Measurements from ENCODE around the gene DGKI.

Gene DGKI

DNA sequence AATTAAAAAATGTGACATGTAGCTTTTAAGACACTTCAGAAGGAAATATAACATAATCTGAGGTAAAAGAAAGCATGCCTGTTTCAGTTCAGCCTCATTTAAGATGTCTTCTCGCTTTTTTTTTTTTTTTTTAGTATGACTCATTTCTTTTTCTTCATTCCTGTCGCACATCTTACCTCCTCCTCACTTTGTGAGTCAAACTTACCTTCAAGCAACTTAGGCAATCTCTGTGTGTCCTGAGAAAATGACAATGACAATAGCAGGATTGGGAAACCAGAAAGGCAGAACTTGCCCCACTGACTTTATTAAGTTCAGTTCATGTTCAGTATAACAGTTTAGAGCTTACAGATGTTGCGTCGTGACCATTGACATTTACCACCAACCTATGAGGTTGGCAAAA is 511.0 kb downstream of the DGKI start:
- TF ChIP-seq MZF1 (tag by site-specific recombination; IDR thresholded peaks at IDR 0.05; ENCODE audit: borderline replicate concordance), result no peak
- TF ChIP-seq, protein P1, sequence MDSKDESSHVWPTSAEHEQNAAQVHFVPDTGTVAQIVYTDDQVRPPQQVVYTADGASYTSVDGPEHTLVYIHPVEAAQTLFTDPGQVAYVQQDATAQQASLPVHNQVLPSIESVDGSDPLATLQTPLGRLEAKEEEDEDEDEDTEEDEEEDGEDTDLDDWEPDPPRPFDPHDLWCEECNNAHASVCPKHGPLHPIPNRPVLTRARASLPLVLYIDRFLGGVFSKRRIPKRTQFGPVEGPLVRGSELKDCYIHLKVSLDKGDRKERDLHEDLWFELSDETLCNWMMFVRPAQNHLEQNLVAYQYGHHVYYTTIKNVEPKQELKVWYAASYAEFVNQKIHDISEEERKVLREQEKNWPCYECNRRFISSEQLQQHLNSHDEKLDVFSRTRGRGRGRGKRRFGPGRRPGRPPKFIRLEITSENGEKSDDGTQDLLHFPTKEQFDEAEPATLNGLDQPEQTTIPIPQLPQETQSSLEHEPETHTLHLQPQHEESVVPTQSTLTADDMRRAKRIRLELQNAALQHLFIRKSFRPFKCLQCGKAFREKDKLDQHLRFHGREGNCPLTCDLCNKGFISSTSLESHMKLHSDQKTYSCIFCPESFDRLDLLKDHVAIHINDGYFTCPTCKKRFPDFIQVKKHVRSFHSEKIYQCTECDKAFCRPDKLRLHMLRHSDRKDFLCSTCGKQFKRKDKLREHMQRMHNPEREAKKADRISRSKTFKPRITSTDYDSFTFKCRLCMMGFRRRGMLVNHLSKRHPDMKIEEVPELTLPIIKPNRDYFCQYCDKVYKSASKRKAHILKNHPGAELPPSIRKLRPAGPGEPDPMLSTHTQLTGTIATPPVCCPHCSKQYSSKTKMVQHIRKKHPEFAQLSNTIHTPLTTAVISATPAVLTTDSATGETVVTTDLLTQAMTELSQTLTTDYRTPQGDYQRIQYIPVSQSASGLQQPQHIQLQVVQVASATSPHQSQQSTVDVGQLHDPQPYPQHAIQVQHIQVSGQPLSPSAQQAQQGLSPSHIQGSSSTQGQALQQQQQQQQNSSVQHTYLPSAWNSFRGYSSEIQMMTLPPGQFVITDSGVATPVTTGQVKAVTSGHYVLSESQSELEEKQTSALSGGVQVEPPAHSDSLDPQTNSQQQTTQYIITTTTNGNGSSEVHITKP (tag by site-specific recombination; IDR thresholded peaks at IDR 0.05), result no peak
- TF ChIP-seq ZNF202 (tag by site-specific recombination; IDR thresholded peaks at IDR 0.05; ENCODE audit: borderline replicate concordance), result no peak
- no peak for TF ChIP-seq ZNF830 (tag by site-specific recombination; IDR thresholded peaks at IDR 0.05; ENCODE audit: low read depth)
- no peak for TF ChIP-seq YY2 (tag by site-specific recombination; IDR thresholded peaks at IDR 0.05)
- no peak for TF ChIP-seq ZNF184 (tag by site-specific recombination; IDR thresholded peaks at IDR 0.05)
- TF ChIP-seq ZNF677 (tag by site-specific recombination; IDR thresholded peaks at IDR 0.05), result no peak
- no peak for TF ChIP-seq KLF9 (tag by site-specific recombination; IDR thresholded peaks at IDR 0.05; ENCODE audit: low read depth)
- TF ChIP-seq ZNF521 (tag by site-specific recombination; IDR thresholded peaks at IDR 0.05), result no peak
- TF ChIP-seq ZNF621 (tag by site-specific recombination; IDR thresholded peaks at IDR 0.05), result no peak
- Histone ChIP-seq H3K9me3 (ENCODE audit: control insufficient read depth, insufficient read depth, low read depth, low read length) (no peaks in the 10 kb centered on the region), H3K27ac (ENCODE audit: extremely low read depth, low read depth, low read length) (no peak overlapping the region), H3K36me3 (ENCODE audit: control insufficient read depth in 2 of 2, insufficient read depth in 1 of 2, low read length in 2 of 2) (no peaks in the 10 kb centered on the region), H3K4me1 (ENCODE audit: control insufficient read depth, insufficient read depth, low read length) (no peaks in the 10 kb centered on the region), H3K4me3 (ENCODE audit: low read depth, low read length) (no peak overlapping the region)
- CTCF ChIA-PET, result interaction anchor here (0.6 to 0.7 kb wide), 3 partner anchors 19 to 672 kb away, joined by 4 read pairs; no protein-coding TSS in a partner anchor
- POLR2A ChIA-PET, result no interaction called here

DNA sequence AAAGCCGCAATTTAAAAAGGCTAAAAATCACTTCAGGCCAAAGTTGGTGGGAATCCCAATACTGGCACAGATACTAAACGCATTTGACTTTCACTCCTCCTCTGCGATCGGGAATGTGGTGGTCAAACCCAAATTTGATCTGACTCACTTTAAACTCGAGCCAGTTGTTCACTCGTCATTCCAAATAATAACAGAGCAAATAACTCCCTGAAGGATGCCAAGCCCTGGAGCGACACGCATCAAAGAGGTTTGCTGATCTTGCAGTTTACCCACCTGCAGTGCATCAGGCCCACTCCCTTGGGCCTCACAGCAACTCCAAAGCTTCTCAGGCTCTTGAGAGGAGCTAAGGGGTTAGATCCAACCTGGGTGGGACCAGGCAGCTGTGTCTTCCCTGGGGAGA is 515.4 kb downstream of the DGKI start:
- POLR2A ChIA-PET, result no interaction called here
- Histone ChIP-seq H3K4me3 (ENCODE audit: low read depth, low read length) (no peak overlapping the region), H3K9me3 (ENCODE audit: control insufficient read depth, insufficient read depth, low read depth, low read length) (no peaks in the 10 kb centered on the region), H3K36me3 (ENCODE audit: control insufficient read depth in 2 of 2, insufficient read depth in 1 of 2, low read length in 2 of 2) (no peaks in the 10 kb centered on the region), H3K27ac (ENCODE audit: extremely low read depth, low read depth, low read length) (no peak overlapping the region), H3K4me1 (ENCODE audit: control insufficient read depth, insufficient read depth, low read length) (no peaks in the 10 kb centered on the region)
- TF ChIP-seq ZBTB7A (tag by site-specific recombination; IDR thresholded peaks at IDR 0.05; ENCODE audit: low read depth), result no peak
- no peak for TF ChIP-seq ZNF341 (tag by site-specific recombination; IDR thresholded peaks at IDR 0.05; ENCODE audit: low read depth)
- no peak for TF ChIP-seq ZNF510 (tag by site-specific recombination; IDR thresholded peaks at IDR 0.05; ENCODE audit: insufficient replicate concordance)
- TF ChIP-seq GLIS1 (tag by site-specific recombination; IDR thresholded peaks at IDR 0.05), result no peak
- no peak for TF ChIP-seq ZNF558 (tag by site-specific recombination; IDR thresholded peaks at IDR 0.05)
- TF ChIP-seq, protein P2, sequence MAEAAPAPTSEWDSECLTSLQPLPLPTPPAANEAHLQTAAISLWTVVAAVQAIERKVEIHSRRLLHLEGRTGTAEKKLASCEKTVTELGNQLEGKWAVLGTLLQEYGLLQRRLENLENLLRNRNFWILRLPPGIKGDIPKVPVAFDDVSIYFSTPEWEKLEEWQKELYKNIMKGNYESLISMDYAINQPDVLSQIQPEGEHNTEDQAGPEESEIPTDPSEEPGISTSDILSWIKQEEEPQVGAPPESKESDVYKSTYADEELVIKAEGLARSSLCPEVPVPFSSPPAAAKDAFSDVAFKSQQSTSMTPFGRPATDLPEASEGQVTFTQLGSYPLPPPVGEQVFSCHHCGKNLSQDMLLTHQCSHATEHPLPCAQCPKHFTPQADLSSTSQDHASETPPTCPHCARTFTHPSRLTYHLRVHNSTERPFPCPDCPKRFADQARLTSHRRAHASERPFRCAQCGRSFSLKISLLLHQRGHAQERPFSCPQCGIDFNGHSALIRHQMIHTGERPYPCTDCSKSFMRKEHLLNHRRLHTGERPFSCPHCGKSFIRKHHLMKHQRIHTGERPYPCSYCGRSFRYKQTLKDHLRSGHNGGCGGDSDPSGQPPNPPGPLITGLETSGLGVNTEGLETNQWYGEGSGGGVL (tag by site-specific recombination; IDR thresholded peaks at IDR 0.05), result no peak
- TF ChIP-seq ZNF548 (tag by site-specific recombination; IDR thresholded peaks at IDR 0.05), result no peak
- TF ChIP-seq ZNF704 (tag by site-specific recombination; IDR thresholded peaks at IDR 0.05), result no peak
- TF ChIP-seq ZNF19 (tag by site-specific recombination; IDR thresholded peaks at IDR 0.05; ENCODE audit: low read depth), result no peak
- TF ChIP-seq ZNF544 (tag by site-specific recombination; IDR thresholded peaks at IDR 0.05), result no peak
- TF ChIP-seq ZFP41 (tag by site-specific recombination; IDR thresholded peaks at IDR 0.05; ENCODE audit: borderline replicate concordance), result no peak
- TF ChIP-seq ZNF433 (tag by site-specific recombination; IDR thresholded peaks at IDR 0.05; ENCODE audit: low read depth), result no peak
- no peak for TF ChIP-seq ZNF16 (tag by site-specific recombination; IDR thresholded peaks at IDR 0.05; ENCODE audit: low read depth)
- no peak for TF ChIP-seq YY2 (tag by site-specific recombination; IDR thresholded peaks at IDR 0.05)
- TF ChIP-seq ZBTB26 (tag by site-specific recombination; optimal IDR thresholded peaks at IDR 0.05), result no peak
- no peak for TF ChIP-seq OVOL3 (tag by site-specific recombination; IDR thresholded peaks at IDR 0.05)
- no peak for TF ChIP-seq ZSCAN23 (tag by site-specific recombination; IDR thresholded peaks at IDR 0.05)
- no peak for TF ChIP-seq ZNF184 (tag by site-specific recombination; IDR thresholded peaks at IDR 0.05)
- no peak for TF ChIP-seq ZNF580 (tag by site-specific recombination; IDR thresholded peaks at IDR 0.05)
- no peak for TF ChIP-seq ZNF140 (tag by site-specific recombination; IDR thresholded peaks at IDR 0.05)
- CTCF ChIA-PET, result interaction anchor here (0.7 kb wide), 1 partner anchor 95 kb away, joined by 3 read pairs; no protein-coding TSS in a partner anchor
